IPS DF 4.7 (cell line): ENCODE results near the gene BLVRB.
"Not testable (repeated sequence)": the region's sequence is repeated elsewhere in the genome, so short reads cannot be mapped to it uniquely, and the experiment has no call there.

Source experiments
- DNase-seq: peaks from one replicate; pipeline ENCODE4 v3.0.0-alpha.2; 2013; ENCODE audit warnings: low spot score; ENCODE audit errors: extremely low read depth

The BLVRB gene

GRCh38 chr19:40422748-40423566 is 42.6 kb downstream of the BLVRB start:
- no peak for DNase-seq

- DNase-seq, result no peak
Observed at GRCh38 chr19:40421993-40422747, 43.4 kb downstream of the BLVRB start.

GRCh38 chr19:40420766-40421765 is 44.5 kb downstream of the BLVRB start:
- no peak for DNase-seq

- no peak for DNase-seq
Observed at GRCh38 chr19:40420451-40420765, 45.1 kb downstream of the BLVRB start.

GRCh38 chr19:40419780-40420179 is 45.8 kb downstream of the BLVRB start:
- DNase-seq, result no peak

GRCh38 chr19:40419066-40419612 is 46.4 kb downstream of the BLVRB start:
- no peak for DNase-seq

GRCh38 chr19:40418040-40418439 is 47.5 kb downstream of the BLVRB start:
- DNase-seq, result no peak

- DNase-seq, result no peak
Observed at GRCh38 chr19:40417643-40417981, 47.9 kb downstream of the BLVRB start.

GRCh38 chr19:40416918-40417642 is 48.5 kb downstream of the BLVRB start:
- DNase-seq, result no peak

GRCh38 chr19:40415768-40416167 is 49.8 kb downstream of the BLVRB start:
- no peak for DNase-seq

GRCh38 chr19:40414542-40415535 is 50.7 kb downstream of the BLVRB start:
- DNase-seq, result no peak

GRCh38 chr19:40413291-40413845 is 52.2 kb downstream of the BLVRB start, which contains the start of gene PRX:
TSS of gene PRX (minus strand) at chr19:40413378. CDS start at chr19:40407932, 5,446 bp downstream.
- no peak for DNase-seq

GRCh38 chr19:40412866-40413265 is 52.7 kb downstream of the BLVRB start:
- no peak for DNase-seq

- DNase-seq, result no peak
Observed at GRCh38 chr19:40411958-40412499, 53.5 kb downstream of the BLVRB start.

GRCh38 chr19:40411125-40411842 is 54.3 kb downstream of the BLVRB start:
- no peak for DNase-seq

GRCh38 chr19:40410030-40410389 is 55.5 kb downstream of the BLVRB start:
- no peak for DNase-seq

GRCh38 chr19:40408598-40408925 is 57.0 kb downstream of the BLVRB start:
- DNase-seq, result not testable (repeated sequence)
